ENCODE results near the gene IRX6.

The IRX6 gene

GRCh38 chr16:55323637-55324271, at the start of gene IRX6:
TSS of gene IRX6 (plus strand) at chr16:55324203. CDS start at chr16:55325092, 889 bp downstream.
- DNase-seq (ENCODE audit: low spot score): no peak

GRCh38 chr16:55274391-55274790, 49.6 kb upstream of the IRX6 start:
- no peak for DNase-seq (ENCODE audit: low spot score)

- DNase-seq (ENCODE audit: low spot score): no peak
Observed at GRCh38 chr16:55275167-55275566, 48.8 kb upstream of the IRX6 start.

DNA sequence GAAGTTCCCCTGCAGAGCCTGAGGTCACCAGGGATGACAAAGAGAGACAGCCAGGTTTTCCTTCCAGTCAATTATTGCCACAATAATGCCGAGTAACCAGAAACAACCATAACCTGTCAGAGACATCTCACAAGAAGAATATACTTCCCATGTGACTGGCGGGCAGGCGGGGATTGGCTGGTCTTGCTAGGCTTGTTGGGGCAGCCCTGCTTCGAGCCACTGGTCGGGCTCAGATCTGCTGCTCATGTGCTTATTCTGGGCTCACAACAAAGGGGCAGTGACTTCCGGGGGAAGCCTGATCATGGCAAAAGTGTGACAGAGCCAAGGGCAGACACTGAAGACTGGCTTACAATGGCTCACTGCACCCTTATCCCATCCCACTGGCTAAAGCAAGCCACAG, 48.1 kb upstream of the IRX6 start:
- DNase-seq (ENCODE audit: low spot score): no peak

GRCh38 chr16:55277536-55277935, 46.5 kb upstream of the IRX6 start:
- no peak for DNase-seq (ENCODE audit: low spot score)

GRCh38 chr16:55279598-55279997, 44.4 kb upstream of the IRX6 start:
- DNase-seq (ENCODE audit: low spot score): no peak

DNA sequence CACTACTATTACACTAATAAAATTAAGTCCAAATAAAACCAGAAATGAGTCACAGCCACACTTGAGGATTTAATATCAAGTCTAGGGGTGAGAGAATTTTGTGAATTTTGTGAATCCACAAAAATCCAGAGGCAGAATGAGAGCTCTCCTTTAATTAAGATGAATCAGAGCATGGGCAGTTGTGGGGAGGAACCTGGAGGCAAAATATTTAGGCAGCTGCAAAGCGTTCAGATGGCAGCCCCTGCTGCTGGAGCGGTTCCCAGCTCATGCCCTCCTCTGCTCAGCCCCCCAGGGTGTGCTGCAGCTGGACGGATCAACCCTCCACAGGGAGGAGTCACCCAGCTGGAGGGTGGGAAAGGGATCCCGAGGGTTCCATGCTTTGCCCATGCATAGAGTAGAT, 43.4 kb upstream of the IRX6 start:
- no peak for DNase-seq (ENCODE audit: low spot score)

DNA sequence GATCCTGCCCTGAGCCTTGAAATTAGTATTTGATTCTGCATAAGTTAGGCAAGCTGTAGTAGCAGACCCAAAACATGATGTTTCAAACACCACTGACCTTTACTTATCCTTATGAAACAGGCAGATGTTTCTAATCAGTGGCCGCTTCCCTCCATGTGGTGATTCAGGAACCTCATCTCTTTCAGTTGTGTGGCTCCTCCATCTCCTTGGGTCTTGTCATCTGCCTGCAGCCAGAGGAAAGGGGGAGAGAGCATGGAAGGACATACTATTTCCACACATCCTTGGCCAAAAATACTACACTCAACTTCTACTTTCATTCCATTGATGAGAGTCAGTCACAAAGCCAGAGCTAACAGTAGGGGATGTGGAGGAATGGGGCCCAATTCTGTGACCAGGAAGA, 41.6 kb upstream of the IRX6 start:
- no peak for DNase-seq (ENCODE audit: low spot score)

- DNase-seq (ENCODE audit: low spot score): no peak
Observed at GRCh38 chr16:55283812-55284717, 39.9 kb upstream of the IRX6 start.

DNA sequence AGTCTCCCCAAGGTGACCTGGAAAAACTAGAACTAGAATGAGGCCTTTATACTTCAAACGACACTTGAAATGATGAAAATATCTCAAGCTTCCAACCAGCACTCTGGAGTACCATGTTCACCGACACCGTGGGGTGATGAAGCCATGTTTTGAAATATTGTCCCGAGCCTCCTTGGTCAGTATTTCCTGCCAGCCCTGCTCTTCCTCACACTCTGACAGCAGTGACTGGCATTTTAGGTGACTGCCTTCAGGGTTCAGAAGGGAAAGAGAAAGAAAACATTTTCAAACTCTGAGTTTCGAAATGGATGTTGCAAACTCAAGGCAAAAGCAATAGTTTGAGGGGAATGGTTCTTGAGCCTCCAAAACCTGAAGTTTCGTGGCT, 39.3 kb upstream of the IRX6 start:
- DNase-seq (ENCODE audit: low spot score): no peak

DNA sequence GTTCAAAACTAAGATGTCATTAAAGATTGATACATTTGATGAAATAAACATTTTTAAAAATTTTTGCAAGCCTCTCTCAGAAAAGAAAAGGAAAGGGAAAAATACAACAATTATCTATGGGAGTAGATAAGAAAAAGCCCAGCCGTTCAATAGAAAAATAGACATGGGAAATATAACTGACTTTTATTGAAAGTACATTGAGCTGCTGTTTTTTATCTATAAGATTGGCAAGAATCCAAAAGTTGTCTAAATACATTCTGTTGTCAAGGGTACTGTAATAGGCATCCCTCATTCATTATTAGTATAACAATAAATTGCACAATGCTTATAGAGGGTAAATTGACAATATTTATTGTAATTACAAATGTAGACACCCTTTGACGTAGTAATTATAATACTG, 38.4 kb upstream of the IRX6 start:
- DNase-seq (ENCODE audit: low spot score): no peak

DNA sequence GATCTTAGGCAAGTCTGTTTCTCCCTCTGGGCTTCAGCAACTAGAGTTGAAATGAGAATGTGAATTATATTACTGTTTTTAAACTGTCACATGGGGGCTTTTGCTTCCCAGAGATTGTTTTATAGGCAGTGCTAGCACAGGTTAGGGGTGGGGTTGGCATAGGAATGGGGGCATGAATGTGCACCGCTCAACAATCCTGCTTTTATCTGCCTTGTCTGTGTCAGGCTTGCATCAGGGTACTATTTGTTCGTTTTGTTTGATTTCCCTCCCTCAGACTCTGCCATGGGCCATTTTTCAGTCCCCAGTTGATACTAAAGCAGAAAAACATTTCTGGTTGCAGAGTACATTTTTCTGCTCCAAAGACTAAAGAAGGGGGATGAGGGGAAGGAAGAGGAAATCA, 34.6 kb upstream of the IRX6 start:
- DNase-seq (ENCODE audit: low spot score): no peak

DNA sequence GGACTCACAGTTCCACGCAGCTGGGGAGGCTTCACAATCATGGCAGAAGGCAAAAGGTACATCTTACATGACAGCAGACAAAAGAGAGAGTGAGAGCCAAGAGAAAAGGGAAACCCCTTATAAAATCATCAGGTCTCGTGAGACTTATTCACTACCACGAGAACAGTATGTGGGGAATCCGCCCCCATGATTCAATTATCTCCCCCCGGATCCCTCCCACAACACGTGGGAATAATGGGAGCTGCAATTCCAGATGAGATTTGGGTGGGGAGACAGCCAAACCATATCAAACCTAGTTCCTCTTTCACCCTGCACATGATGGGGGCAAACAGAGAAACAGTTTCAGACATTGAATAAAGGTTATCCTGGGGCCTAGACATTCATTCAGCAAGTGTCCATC, 32.2 kb upstream of the IRX6 start:
- DNase-seq (ENCODE audit: low spot score): no peak

DNA sequence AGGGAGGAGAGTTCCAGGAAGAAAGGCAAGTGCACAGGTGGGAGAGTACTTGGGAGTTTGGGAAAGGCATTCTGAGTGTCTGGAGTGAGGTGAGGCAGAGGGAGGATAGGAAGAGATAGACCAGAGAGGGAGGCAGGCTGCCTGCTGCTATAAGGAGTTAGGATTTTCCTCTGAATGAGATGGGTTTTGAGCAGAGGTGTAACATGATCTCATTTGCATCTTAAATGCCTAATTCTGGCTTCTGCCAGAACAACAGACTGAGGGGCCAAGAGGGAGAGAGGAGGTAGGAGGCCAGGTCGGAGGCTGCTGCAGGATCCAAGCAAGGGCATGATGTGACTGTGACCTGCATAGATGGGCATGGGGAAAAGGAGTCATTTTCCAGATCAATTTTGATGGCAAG, 31.5 kb upstream of the IRX6 start:
- no peak for DNase-seq (ENCODE audit: low spot score)

DNA sequence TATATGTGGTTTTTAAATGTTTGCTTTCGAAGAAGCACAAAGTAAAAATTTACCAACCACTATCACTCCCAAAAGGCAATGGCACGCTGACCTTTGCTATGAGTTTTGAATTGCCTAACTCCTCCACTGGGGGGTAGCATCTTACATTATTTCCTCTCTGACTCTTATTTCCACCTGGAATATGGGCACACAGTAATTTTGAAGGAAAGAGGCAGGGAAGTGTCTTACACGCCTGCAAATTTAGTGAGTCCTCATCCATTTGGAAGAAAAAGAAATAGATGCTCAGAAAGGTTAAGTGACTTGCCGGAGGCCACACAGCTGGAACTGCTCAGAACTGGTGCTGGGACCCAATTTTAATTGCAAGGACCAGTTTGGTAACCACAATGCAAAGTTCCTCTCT, 29.9 kb upstream of the IRX6 start:
- DNase-seq (ENCODE audit: low spot score): no peak

DNA sequence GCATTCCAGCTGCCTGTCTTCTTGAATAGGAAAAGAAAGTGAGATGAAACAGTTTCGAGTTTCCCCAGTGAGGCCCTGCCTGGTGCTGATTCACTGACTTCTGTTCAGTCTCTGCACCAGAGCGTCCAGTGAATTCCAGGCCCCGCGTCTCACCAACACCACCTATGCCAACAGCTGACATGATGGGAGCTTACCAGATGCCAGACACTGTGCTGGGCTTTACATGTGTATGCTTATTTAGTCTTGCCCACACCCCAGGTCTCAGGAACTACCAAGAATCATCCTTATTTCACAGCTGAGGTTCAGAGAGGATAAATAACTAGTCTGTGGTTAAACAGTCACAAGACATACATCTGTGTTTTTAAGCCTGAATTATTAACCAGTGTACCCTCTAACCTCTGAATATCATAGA, 29.1 kb upstream of the IRX6 start:
- DNase-seq (ENCODE audit: low spot score): no peak

DNA sequence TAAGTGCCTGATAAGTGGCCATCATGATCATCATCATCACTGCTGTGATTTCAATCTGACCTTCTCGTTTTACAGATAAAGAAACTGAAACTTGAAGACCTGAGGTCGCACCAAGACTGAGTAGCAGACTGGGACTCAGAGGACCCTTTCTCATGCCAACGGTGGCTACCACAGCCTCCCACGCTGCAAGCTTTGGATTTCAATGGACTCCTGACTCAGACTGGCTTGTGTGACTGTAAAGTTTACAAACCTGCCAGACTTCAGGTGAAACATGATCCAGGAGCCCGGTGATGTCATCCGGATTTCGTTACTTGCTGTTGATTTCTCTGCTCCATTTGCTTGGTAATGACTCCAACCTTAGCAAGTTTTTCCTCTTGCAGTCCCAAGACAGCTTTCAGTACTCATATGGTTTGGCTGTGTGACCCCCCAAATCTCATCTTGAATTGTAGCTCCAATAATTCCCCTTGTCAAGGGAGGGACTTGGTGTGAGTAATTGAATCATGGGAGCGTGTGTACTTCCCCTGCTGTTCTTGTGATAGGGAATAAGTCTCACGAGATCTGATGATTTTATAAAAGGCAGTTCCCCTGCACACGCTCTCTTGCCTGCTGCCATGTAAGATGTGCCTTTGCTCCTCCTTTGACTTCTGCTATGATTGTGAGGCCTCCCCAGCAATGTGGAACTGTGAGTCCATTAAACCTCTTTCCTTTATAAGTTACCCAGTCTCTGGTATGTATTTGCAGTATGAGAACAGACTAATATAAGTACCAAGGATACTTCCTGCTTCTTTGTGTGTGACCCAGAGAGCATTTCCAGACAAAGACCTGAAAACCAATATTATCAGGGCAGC, 26.7 kb upstream of the IRX6 start:
- DNase-seq (ENCODE audit: low spot score): no peak

GRCh38 chr16:55297910-55298479, 26.0 kb upstream of the IRX6 start:
- DNase-seq (ENCODE audit: low spot score): no peak

GRCh38 chr16:55301385-55302008, 22.5 kb upstream of the IRX6 start:
- DNase-seq (ENCODE audit: low spot score): no peak

GRCh38 chr16:55302635-55303034, 21.4 kb upstream of the IRX6 start:
- no peak for DNase-seq (ENCODE audit: low spot score)

GRCh38 chr16:55308973-55309372, 15.0 kb upstream of the IRX6 start:
- DNase-seq (ENCODE audit: low spot score): no peak

- DNase-seq (ENCODE audit: low spot score): no peak
Observed at GRCh38 chr16:55322327-55322726, 1.7 kb upstream of the IRX6 start.

Data from NAMALWA (cell line).